ENCODE data around the gene LPIN1.

DNA sequence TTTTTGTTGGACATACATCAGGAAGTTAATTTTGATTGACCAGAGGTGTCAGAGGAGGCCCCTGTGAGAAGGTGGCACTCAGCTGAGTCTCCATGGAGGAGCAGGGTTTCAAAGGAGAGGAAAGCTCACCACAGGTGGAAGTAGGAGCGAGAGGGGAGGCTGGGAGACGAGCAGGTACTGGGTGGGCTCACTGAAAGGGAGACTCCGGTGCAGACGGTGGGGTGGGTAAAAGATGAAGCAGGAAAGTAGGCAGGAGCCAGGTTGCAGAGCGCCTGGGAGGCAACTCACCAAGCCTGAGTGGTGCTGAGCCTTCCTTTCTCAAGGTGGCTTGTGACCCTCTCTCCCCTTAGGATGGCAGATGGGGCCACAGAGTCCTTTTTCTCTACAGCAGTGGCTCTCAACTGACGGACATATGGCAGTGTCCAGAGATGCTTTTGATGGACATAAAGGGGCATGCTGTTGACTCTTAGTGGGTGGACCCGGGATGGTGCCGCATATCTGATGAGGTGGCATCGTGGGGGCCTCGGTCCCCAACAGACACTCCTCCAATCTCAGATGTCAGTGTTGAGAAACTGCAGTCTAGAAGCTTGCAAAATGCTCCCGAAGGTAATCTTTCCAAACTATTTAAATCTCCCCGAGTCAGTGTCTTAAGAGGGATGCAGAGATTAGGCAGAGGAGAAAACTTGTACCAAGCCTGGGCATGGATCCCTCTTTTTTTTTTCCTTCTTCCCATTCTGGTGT is 64.0 kb downstream of the LPIN1 start:
- TF ChIP-seq SIN3A (conservative IDR thresholded peaks at IDR 0.05 in 1 of 2, IDR thresholded peaks at IDR 0.05 in 1 of 2; ENCODE audit: low read depth in 1 of 2, low read length in 2 of 2): no peak
- TF ChIP-seq, protein P1, sequence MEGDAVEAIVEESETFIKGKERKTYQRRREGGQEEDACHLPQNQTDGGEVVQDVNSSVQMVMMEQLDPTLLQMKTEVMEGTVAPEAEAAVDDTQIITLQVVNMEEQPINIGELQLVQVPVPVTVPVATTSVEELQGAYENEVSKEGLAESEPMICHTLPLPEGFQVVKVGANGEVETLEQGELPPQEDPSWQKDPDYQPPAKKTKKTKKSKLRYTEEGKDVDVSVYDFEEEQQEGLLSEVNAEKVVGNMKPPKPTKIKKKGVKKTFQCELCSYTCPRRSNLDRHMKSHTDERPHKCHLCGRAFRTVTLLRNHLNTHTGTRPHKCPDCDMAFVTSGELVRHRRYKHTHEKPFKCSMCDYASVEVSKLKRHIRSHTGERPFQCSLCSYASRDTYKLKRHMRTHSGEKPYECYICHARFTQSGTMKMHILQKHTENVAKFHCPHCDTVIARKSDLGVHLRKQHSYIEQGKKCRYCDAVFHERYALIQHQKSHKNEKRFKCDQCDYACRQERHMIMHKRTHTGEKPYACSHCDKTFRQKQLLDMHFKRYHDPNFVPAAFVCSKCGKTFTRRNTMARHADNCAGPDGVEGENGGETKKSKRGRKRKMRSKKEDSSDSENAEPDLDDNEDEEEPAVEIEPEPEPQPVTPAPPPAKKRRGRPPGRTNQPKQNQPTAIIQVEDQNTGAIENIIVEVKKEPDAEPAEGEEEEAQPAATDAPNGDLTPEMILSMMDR (IDR thresholded peaks at IDR 0.05; ENCODE audit: control extremely low read depth in 1 of 3, insufficient read depth in 1 of 3, low read depth in 1 of 3, low read length in 3 of 3): no peak
- no peak for TF ChIP-seq POLR2A (IDR thresholded peaks at IDR 0.05; ENCODE audit: control extremely low read depth in 1 of 2, low read depth in 2 of 2, low read length in 2 of 2)
- TF ChIP-seq JUN (IDR thresholded peaks at IDR 0.05; ENCODE audit: low read depth, low read length): no peak
- TF ChIP-seq, protein P2, sequence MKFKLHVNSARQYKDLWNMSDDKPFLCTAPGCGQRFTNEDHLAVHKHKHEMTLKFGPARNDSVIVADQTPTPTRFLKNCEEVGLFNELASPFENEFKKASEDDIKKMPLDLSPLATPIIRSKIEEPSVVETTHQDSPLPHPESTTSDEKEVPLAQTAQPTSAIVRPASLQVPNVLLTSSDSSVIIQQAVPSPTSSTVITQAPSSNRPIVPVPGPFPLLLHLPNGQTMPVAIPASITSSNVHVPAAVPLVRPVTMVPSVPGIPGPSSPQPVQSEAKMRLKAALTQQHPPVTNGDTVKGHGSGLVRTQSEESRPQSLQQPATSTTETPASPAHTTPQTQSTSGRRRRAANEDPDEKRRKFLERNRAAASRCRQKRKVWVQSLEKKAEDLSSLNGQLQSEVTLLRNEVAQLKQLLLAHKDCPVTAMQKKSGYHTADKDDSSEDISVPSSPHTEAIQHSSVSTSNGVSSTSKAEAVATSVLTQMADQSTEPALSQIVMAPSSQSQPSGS (IDR thresholded peaks at IDR 0.05; ENCODE audit: low read length): no peak
- no peak for TF ChIP-seq EP300 (IDR thresholded peaks at IDR 0.05; ENCODE audit: borderline replicate concordance in 1 of 2, low read depth in 2 of 2, low read length in 2 of 2)
- no peak for TF ChIP-seq MAFK (IDR thresholded peaks at IDR 0.05; ENCODE audit: low read depth, low read length)
- TF ChIP-seq POU5F1 (IDR thresholded peaks at IDR 0.05; ENCODE audit: low read depth, low read length): no peak
- no peak for TF ChIP-seq EZH2 (IDR thresholded peaks at IDR 0.05; ENCODE audit: low read depth, low read length, severe bottlenecking)
- no peak for TF ChIP-seq RXRA (IDR thresholded peaks at IDR 0.05; ENCODE audit: insufficient read depth, low read depth, low read length)
- no peak for TF ChIP-seq TAF1 (IDR thresholded peaks at IDR 0.05; ENCODE audit: low read depth, low read length)
- TF ChIP-seq, protein P3, sequence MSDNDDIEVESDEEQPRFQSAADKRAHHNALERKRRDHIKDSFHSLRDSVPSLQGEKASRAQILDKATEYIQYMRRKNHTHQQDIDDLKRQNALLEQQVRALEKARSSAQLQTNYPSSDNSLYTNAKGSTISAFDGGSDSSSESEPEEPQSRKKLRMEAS (IDR thresholded peaks at IDR 0.05): no peak

Measured in H1 (cell line).